Lung microvascular endothelial cell (primary cell): ENCODE measurements around the gene QRICH2. TPM values are rescaled to one million over a fixed set of nuclear protein-coding genes. Genes with fewer than 3 reads are reported as not detected.

ENCODE experiments used
- total RNA-seq: library from RNA; depleted of rRNA; stranded (reverse); fragments of >200 nt; gene quantifications from 2 replicates; pipeline ENCODE4 v1.2.1, GENCODE V29; 2014

The QRICH2 gene
- total RNA-seq, 1 donor from 2014 or later = 12.1 TPM

Other genes with a start within 250 kb of the QRICH2 start
- 20.0 and 21.4 TPM in 2 replicates for gene SRP68, start 235.8 kb downstream of the QRICH2 start, total RNA-seq
- gene GALR2, start 233.5 kb downstream of the QRICH2 start, total RNA-seq = under 0.01 and 0.20 TPM in 2 replicates
- gene ZACN, start 229.1 kb downstream of the QRICH2 start, total RNA-seq = not detected in 2 replicates
- gene EXOC7, start 204.5 kb downstream of the QRICH2 start, total RNA-seq = 55.4 and 74.0 TPM in 2 replicates
- not detected in 2 replicates for gene FOXJ1, start 167.0 kb downstream of the QRICH2 start, total RNA-seq
- gene RNF157, start 67.8 kb downstream of the QRICH2 start, total RNA-seq = 0.20 and 0.22 TPM in 2 replicates
- 6.3 and 8.3 TPM in 2 replicates for gene UBALD2, start 42.9 kb downstream of the QRICH2 start, total RNA-seq
- gene PRPSAP1, start 45.6 kb upstream of the QRICH2 start, total RNA-seq = 69.7 and 103 TPM in 2 replicates
- 193 and 276 TPM in 2 replicates for gene SPHK1, start 76.3 kb upstream of the QRICH2 start, total RNA-seq
- 12.3 and 13.3 TPM in 2 replicates for gene UBE2O, start 144.9 kb upstream of the QRICH2 start, total RNA-seq
- gene AANAT, start 159.3 kb upstream of the QRICH2 start, total RNA-seq = not detected in 2 replicates
- gene RHBDF2, start 193.1 kb upstream of the QRICH2 start, total RNA-seq = 8.1 and 22.6 TPM in 2 replicates
- gene CYGB, start 229.4 kb upstream of the QRICH2 start, total RNA-seq = 0.60 and 2.0 TPM in 2 replicates
- gene PRCD, start 231.8 kb upstream of the QRICH2 start, total RNA-seq = 0.20 and 0.22 TPM in 2 replicates